Glutamatergic neuron (in vitro differentiated cells): ENCODE measurements around the gene SLC6A6. TPM values are rescaled to one million over a fixed set of nuclear protein-coding genes. Genes with fewer than 3 reads are reported as not detected.

Experiments used
- DNase-seq: peaks from one replicate; pipeline ENCODE4 v3.0.0; 2022
- H3K27ac Mint-ChIP-seq: one replicate; pipeline ENCODE4 v1.8.0; 2020; ENCODE audit warnings: mild to moderate bottlenecking, mixed read lengths, inconsistent platforms; ENCODE audit not compliant: unreplicated experiment
- H3K27me3 Mint-ChIP-seq: one replicate; pipeline ENCODE4 v1.8.0; 2020; ENCODE audit warnings: mild to moderate bottlenecking, moderate library complexity, mixed read lengths, inconsistent platforms; ENCODE audit not compliant: unreplicated experiment
- H3K36me3 Mint-ChIP-seq: one replicate; pipeline ENCODE4 v1.8.0; 2020; ENCODE audit warnings: mild to moderate bottlenecking, mixed read lengths, inconsistent platforms; ENCODE audit not compliant: unreplicated experiment
- H3K4me1 Mint-ChIP-seq: one replicate; pipeline ENCODE4 v1.8.0; 2020; ENCODE audit warnings: mild to moderate bottlenecking, low read depth, mixed read lengths, inconsistent platforms; ENCODE audit not compliant: unreplicated experiment
- H3K4me3 Mint-ChIP-seq: one replicate; pipeline ENCODE4 v1.8.0; 2020; ENCODE audit warnings: mild to moderate bottlenecking, mixed read lengths, inconsistent platforms; ENCODE audit not compliant: unreplicated experiment
- H3K9me3 Mint-ChIP-seq: one replicate; pipeline ENCODE4 v1.8.0; 2020; ENCODE audit warnings: mild to moderate bottlenecking, moderate library complexity, mixed read lengths, inconsistent platforms; ENCODE audit not compliant: unreplicated experiment
- total RNA-seq: library from RNA; stranded (reverse); fragmentation: NEBNext Ultra II Directional; extraction: Animal tissue kit (Norgen Biotek cat#: 25700); gene quantifications from one replicate; pipeline ENCODE4 v1.2.1, GENCODE V29; 2021; ENCODE audit not compliant: unreplicated experiment
- TF ChIP-seq, protein P1 (sequence below): fragments of 200-600 bp; sonication (generic); IDR thresholded peaks from one replicate; pipeline ENCODE4 v1.5.0; 2021; ENCODE audit not compliant: partially characterized antibody, unreplicated experiment

SLC6A6 gene
- total RNA-seq, 1 donor from 2014 or later: 21.9 TPM

GRCh38 chr3:14410106-14410502, 7.7 kb downstream of the SLC6A6 start:
- peaks cover 11% of the 10 kb centered on the region for H3K27me3 Mint-ChIP-seq
- no peak overlapping the region for H3K27ac Mint-ChIP-seq
- no peak for DNase-seq
- no peak overlapping the region for H3K4me3 Mint-ChIP-seq
- H3K9me3 Mint-ChIP-seq: peaks cover 6% of the 10 kb centered on the region
- TF ChIP-seq, protein P1, sequence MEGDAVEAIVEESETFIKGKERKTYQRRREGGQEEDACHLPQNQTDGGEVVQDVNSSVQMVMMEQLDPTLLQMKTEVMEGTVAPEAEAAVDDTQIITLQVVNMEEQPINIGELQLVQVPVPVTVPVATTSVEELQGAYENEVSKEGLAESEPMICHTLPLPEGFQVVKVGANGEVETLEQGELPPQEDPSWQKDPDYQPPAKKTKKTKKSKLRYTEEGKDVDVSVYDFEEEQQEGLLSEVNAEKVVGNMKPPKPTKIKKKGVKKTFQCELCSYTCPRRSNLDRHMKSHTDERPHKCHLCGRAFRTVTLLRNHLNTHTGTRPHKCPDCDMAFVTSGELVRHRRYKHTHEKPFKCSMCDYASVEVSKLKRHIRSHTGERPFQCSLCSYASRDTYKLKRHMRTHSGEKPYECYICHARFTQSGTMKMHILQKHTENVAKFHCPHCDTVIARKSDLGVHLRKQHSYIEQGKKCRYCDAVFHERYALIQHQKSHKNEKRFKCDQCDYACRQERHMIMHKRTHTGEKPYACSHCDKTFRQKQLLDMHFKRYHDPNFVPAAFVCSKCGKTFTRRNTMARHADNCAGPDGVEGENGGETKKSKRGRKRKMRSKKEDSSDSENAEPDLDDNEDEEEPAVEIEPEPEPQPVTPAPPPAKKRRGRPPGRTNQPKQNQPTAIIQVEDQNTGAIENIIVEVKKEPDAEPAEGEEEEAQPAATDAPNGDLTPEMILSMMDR: no peak
- peaks cover 5% of the 10 kb centered on the region for H3K4me1 Mint-ChIP-seq
- H3K36me3 Mint-ChIP-seq: no peaks in the 10 kb centered on the region

DNA sequence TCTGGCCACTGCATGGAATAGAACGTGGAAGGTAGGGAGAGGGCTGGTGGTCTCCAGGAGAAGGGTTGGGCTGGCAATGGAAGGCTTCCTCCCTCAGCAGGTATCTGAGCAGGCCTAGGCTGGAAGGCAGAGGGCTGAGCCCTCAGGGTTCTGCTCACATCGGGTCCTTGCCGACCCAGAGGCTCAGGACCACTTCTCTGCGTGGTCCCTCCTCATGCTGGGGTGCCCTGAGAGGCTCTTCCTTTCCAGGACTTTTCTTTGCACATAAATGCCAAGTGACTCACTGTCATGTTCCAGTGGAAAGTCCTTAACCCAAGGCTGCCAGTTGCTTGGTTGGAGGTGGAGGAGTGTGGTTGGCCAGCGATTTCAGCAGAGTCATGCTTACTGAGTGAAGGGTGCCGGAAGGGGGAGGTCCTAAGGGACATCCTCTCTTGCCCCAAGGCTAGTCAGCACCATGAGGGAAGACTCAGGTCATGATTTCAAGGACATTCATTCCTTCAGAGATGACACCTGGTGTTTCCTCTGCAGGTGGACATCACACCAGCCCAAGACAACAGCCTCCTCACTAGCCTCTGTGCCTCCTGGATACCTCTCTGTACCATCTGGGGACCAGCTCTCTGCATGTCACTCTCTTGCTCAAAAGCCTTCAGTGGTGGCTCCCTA, 8.2 kb downstream of the SLC6A6 start:
- TF ChIP-seq, protein P1: no peak
- H3K4me1 Mint-ChIP-seq: peaks cover 4% of the 10 kb centered on the region
- H3K9me3 Mint-ChIP-seq: peaks cover 6% of the 10 kb centered on the region
- H3K27me3 Mint-ChIP-seq: peaks cover 6% of the 10 kb centered on the region
- no peak for DNase-seq
- no peak overlapping the region for H3K27ac Mint-ChIP-seq
- H3K4me3 Mint-ChIP-seq: no peak overlapping the region
- H3K36me3 Mint-ChIP-seq: no peaks in the 10 kb centered on the region

DNA sequence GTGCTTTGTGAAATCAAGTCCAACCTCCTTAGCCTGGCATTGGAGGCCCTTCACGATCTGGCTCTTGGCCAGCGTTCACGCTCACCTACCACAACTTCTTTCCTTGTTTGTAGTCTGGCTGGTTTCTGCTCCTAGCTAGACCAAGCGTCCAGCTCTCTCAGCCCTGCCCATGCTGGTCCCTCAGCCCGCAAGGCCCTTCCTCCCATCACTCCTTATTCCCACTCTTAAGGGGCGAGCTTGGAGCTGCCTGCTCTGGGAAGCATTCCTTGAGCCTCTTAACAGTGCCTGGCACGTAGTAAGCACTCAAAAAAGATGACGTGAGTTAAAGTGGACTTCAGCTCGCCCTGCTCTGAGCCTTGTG, 8.7 kb downstream of the SLC6A6 start:
- H3K27me3 Mint-ChIP-seq: peaks cover 5% of the 10 kb centered on the region
- no peak overlapping the region for H3K27ac Mint-ChIP-seq
- no peaks in the 10 kb centered on the region for H3K36me3 Mint-ChIP-seq
- no peak for DNase-seq
- peaks cover 4% of the 10 kb centered on the region for H3K9me3 Mint-ChIP-seq
- H3K4me1 Mint-ChIP-seq: peaks cover 4% of the 10 kb centered on the region
- TF ChIP-seq, protein P1: no peak
- no peak overlapping the region for H3K4me3 Mint-ChIP-seq

DNA sequence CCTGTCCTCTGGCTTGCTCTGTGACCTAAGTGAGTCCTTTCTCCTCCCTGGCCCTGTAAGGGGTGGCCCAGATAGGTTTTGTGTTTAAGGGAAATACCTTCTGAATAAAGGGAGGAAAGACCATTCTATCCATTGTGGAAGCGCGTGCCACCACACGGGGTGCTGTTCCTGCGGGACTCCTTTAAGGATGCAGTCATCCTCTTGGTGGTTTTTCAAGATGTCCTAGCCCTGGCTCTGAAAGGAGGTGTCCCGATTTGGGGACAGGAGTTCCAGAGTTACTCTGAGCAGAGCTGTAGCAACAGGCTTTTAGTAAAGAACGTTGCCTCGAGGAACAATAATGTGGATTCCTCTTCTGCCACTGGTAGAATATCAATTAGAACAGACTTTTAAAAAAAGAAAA, 9.6 kb downstream of the SLC6A6 start:
- Mint-ChIP-seq H3K27me3 (peaks cover 5% of the 10 kb centered on the region), H3K4me1 (peaks cover 7% of the 10 kb centered on the region), H3K36me3 (no peaks in the 10 kb centered on the region), H3K4me3 (no peak overlapping the region), H3K27ac (no peak overlapping the region), H3K9me3 (peaks cover 4% of the 10 kb centered on the region)
- TF ChIP-seq, protein P1: no peak
- no peak for DNase-seq

DNA sequence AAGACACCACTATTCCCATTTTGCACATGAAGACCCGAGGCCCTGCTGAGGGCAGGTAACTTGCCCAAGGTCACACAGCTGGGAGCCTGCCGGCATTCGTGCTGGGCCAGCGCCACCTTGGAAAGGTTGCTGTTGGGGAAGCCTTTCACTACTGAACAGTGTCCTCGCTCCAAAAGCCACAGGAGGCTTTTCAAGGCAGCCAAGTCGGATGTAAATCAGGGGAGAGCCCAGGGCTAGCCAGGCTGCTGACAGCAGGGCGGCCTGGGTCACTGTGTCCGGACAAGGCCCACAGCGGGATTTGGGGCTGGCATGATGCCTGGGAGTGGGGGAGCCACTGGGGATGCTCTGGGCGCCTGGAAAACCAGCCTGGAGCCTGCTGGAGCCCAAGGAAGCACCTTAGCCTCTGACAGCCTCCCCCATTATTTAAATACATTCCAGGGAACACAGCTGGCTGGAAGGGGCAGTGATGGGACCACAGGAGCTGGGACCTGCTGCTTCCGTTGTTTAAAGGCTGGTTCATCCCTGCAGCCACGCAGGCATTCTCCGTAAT, 10.5 kb downstream of the SLC6A6 start:
- Mint-ChIP-seq H3K9me3 (peaks cover 2% of the 10 kb centered on the region), H3K4me3 (no peak overlapping the region), H3K36me3 (no peaks in the 10 kb centered on the region), H3K4me1 (peaks cover 7% of the 10 kb centered on the region), H3K27me3 (peaks cover 5% of the 10 kb centered on the region), H3K27ac (no peak overlapping the region)
- no peak for DNase-seq
- TF ChIP-seq, protein P1: no peak
